ENCODE measurements around the gene ANKRD55.
"Not testable (repeated sequence)": the region's sequence is repeated elsewhere in the genome, so short reads cannot be mapped to it uniquely, and the experiment has no call there.

The ANKRD55 gene

GRCh38 chr5:56102207-56102606 lies 130.9 kb downstream of the ANKRD55 start:
- DNase-seq (ENCODE audit: low read depth): not testable (repeated sequence)

DNA sequence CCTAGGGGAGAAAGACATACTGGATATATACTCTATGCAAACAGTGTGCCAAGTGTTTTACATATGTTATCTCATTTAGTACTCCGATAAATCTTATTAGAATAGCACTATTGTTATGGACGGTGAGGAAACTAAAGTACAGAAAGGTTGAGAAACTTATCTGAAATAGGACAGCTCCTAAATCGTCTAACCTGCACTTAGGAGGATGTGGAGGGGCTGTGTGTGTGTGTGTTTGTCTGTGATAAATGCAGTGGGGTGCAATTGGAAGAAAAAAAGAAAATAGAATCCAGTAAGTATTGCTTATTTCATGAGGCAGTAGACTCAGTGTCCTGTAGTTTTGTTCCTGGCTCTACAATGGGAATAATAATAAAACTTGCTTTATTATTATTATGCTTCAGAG lies 131.9 kb downstream of the ANKRD55 start:
- DNase-seq (ENCODE audit: low read depth): no peak

DNA sequence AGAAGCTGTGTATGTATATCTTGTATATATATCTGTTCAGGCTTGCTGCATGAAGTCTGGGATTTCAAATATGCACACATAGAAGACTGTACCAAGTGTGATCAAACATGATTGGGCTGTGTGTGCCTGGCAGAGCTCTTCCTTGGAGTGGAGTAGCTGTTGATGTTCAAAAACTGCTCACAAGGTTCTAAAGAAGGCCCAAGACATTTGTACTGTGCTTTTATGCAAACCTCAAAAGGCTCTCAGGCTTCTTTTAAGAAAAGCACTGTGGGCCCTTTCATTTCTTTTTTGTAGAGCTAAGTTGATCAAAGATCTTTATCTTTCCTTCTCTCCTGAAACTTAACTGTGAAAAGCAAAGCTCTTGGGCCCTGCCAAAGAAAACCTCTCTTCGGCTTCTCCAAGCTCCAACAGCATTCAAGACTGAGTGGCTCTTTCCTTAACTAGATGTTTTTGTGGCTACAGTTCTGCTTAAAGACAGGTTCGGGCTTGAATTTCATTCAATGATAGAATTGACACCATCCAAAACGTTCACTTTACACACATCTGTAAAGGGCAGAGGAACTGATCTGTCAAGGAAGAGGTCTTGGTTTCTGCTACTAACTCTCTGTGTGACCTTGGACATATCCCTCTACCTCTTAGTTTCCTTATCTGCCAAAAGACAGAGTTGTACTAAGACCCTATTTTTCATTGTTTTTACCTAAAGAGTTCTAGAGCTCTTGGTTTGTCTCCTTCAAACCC lies 132.5 kb downstream of the ANKRD55 start:
- no peak for DNase-seq (ENCODE audit: low read depth)

- no peak for DNase-seq (ENCODE audit: low read depth)
These were observed 133.8 kb downstream of the ANKRD55 start for GRCh38 chr5:56099346-56099745.

GRCh38 chr5:56097055-56097454 lies 136.1 kb downstream of the ANKRD55 start:
- no peak for DNase-seq (ENCODE audit: low read depth)

DNA sequence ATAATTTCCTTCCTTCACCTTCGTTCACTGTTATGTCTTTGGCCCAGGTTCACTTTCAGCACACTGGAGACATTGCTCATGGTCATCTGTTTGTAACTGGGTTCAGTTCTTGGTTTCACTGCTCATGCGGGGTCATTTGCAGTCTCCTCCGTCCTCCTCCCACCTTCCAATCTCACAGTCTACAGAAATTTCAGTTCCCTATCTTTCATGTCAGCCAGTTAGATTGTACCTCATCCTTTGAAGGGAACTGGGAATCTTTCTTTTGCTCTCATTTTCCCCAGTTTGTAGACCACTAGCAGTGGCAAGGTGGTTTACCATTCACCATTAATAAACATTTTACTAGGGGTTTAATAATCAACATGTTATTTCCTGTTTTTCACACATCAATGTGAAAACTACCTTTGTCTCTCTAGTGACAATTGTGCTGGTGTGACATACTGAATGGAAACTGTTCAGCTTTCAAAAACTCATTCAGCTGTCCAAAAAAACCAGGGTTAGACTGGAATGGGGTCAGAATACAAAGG lies 137.5 kb downstream of the ANKRD55 start:
- DNase-seq (ENCODE audit: low read depth): no peak

DNA sequence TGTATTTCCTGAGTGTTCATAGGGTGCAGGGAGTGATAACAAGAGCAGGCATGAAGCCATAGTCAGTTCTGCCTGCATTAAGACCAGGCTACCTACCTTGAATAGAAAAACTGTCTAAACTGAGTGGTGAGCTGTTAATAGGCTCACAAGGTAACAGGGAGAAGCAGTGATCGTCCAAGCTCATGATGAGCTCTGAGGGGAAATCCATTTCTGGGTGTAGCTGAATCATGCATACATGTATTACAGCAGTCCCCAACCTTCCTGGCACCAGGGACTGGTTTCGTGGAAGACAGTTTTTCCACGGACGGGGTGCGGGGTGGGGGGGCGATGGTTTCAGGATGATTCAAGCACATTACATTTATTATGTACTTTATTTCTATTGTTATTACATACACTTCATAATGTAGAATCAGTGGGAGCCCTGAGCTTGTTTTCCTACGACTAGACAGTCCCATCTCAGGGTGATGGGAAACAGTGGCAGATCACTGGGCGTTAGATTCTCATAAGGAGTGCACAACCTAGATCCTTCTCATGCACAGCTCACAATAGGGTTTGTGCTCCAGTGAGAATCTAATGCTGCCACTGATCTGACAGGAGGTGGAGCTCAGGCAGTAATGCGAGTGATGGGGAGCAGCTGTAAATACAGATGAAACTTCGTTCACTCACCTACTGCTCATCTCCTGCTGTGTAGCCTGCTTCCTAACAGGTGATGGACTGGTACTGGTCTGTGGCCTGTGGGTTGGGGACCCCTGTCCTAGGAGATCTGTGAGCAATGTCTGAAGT lies 138.4 kb downstream of the ANKRD55 start:
- DNase-seq (ENCODE audit: low read depth): no peak

- DNase-seq (ENCODE audit: low read depth): no peak
These were observed 139.2 kb downstream of the ANKRD55 start for GRCh38 chr5:56093970-56094369.

DNA sequence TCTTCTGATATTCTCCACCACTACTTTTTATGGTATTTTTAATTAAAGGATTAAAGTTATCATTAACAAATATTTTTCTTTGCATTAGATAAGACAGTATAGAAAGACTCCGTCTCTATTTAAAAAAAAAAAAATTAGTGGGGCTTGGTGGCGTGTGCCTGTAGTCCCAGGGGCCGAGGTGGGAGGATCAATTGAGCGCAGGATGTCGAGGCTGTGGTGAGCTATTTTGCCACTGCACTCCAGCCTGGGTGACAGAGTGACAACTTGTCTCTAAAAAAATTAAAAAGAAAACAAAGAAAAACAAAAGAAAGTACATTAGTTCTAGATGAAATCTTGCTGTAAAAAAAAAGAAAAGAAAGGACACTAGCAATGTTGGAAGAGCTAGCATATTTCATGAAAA lies 141.0 kb downstream of the ANKRD55 start:
- DNase-seq (ENCODE audit: low read depth): no peak

DNA sequence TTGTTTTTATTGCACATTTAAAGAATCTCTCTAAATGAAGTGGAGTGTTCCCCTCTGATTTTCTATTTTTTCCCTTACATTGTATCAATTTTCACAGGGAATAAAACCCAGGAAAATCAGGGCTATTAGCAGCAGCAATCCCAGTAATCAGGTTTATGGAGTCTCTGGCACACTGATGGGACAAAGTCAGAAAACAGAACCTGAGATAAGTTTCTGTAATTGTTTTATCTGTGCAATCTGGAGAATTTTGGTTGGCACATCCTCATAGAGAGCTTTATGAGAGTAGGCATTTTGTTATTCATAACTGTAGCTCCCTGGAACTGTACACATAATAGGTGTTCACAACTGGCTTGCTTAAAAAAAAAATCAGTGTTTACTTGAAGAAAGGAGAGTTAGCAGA lies 141.5 kb downstream of the ANKRD55 start:
- DNase-seq (ENCODE audit: low read depth): no peak

DNA sequence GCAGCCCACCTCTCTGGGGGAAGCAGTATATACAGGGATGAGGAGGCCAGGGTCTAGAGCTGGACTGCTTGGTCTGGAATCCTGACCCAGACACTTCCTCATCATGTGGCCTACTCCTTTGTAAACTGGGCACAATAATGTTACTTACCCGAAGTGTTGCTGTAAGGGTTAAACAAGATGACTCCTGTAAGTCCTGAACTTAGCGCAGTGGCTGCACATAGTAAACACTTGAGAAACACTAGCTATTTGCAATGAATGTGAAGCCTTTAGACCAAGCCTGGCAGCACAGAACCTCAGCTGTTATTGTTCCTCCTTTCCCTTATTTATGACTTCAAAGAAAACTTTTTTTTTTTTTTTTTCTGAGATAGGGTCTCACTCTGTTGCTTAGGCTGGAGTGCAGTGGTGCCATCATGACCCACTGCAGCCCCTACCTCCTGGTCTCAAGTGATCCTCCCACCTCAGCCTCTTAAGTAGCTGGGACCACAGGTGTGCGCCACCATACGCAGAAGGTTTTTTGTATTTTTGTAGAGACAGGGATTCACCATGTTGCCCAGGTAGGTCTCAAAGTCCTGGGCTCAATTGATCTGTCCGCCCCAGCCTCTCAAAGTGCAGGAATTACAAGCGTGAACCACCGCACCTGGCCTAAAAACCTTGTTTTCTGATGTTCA lies 142.2 kb downstream of the ANKRD55 start:
- DNase-seq (ENCODE audit: low read depth): no peak

- DNase-seq (ENCODE audit: low read depth): no peak
These were observed 143.9 kb downstream of the ANKRD55 start for GRCh38 chr5:56088967-56089829.

DNA sequence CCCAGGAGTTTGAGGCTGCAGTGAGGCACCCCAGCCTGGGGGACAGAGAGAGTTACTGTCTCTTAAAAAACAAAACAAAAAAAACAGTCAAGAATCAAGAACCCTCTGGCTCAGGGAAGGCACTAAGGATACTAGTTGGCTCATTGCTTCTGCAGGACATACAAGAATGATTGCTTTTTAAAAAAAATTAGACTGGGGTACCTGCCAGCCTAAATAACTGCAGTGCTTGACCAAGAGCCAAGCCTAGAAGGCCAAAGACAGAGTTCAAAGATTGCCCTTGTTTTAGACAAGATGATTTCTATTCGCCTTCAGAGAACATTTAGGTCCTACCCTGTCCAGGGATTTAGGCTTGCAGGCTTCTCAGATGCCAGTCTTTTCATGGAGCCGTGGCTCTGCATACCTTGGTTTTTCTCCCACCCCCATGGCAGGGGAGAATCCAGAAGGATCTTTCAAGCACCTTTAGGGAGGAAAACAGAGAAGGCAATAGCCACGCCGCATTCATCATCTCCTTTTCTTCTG lies 144.6 kb downstream of the ANKRD55 start:
- DNase-seq (ENCODE audit: low read depth): no peak

- no peak for DNase-seq (ENCODE audit: low read depth)
These were observed 147.9 kb downstream of the ANKRD55 start for GRCh38 chr5:56085193-56085592.

- DNase-seq (ENCODE audit: low read depth): no peak
These were observed 149.8 kb downstream of the ANKRD55 start for GRCh38 chr5:56083286-56083854.

- DNase-seq (ENCODE audit: low read depth): not testable (repeated sequence)
These were observed 152.0 kb downstream of the ANKRD55 start for GRCh38 chr5:56081053-56081642.

- DNase-seq (ENCODE audit: low read depth): no peak
These were observed 152.6 kb downstream of the ANKRD55 start for GRCh38 chr5:56080375-56081052.

GRCh38 chr5:56079157-56079500 lies 154.0 kb downstream of the ANKRD55 start:
- not testable (repeated sequence) for DNase-seq (ENCODE audit: low read depth)

GRCh38 chr5:56078278-56079156 lies 154.6 kb downstream of the ANKRD55 start:
- DNase-seq (ENCODE audit: low read depth): no peak

All from T-helper 22 cell (primary cell).